Body of pancreas (tissue), 4 donors: ENCODE data around the gene EPHB1. TPM values are rescaled to one million over a fixed set of nuclear protein-coding genes. Genes with fewer than 3 reads are reported as not detected.

Experiments used
- ATAC-seq: fragments of 150-250 bp; one replicate; pipeline ENCODE4 v1.9.1; 2016
- DNase-seq, 4 donors: peaks; one replicate each; pipeline ENCODE4 v3.0.0-alpha.2; 2019
- H3K27ac ChIP-seq, 4 donors: fragments of 200-600 bp; sonication (generic); 1 replicate in 3 of 4; 2 replicates in 1 of 4; pipeline versions ENCODE4 v1.5.1 to v1.6.1; 2016 to 2019; ENCODE audit warnings: mild to moderate bottlenecking in 1 of 4, mixed read lengths in 1 of 4, moderate library complexity in 1 of 4
- H3K27me3 ChIP-seq, 2 donors: fragments of 200-600 bp; sonication (generic); one replicate each; pipeline ENCODE4 v1.6.0; 2016; ENCODE audit warnings: mild to moderate bottlenecking in 1 of 2
- H3K36me3 ChIP-seq, 2 donors: fragments of 200-600 bp; sonication (generic); replicated peaks in 1 of 2; 2 replicates each; pipeline ENCODE4 v1.5.1; 2016; ENCODE audit warnings: low read depth in 2 of 2; ENCODE audit not compliant: insufficient read depth in 1 of 2
- H3K4me1 ChIP-seq: fragments of 200-600 bp; sonication (generic); one replicate; pipeline ENCODE4 v1.6.0; 2016
- H3K4me3 ChIP-seq, 2 donors: fragments of 200-600 bp; sonication (generic); 1 replicate in 1 of 2; 2 replicates in 1 of 2; pipeline ENCODE4 v1.5.1; 2016 to 2019
- H3K9me3 ChIP-seq, 3 donors: fragments of 200-600 bp; sonication (generic); 1 replicate in 2 of 3; 2 replicates in 1 of 3; pipeline ENCODE4 v1.5.1; 2016
- POLR2A ChIP-seq, 3 donors: fragments of 450-650 bp; IDR thresholded peaks; one replicate each; pipeline ENCODE4 v1.6.1; 2016; ENCODE audit warnings: antibody characterized with exemption in 3 of 3, mild to moderate bottlenecking in 2 of 3
- WGBS, 2 donors: methylation state at CpG; one replicate each; pipeline ENCODE4 v1.1.5; 2017; 5-methylcytosine and 5-hydroxymethylcytosine counted together
- intact Hi-C: fragments of 100-400 bp; cut with DNase I; formaldehyde crosslinking; loops from one replicate; pipeline ENCODE4 v1.15.1; 2023
- total RNA-seq, 2 donors: library from RNA; depleted of rRNA; stranded (reverse); fragments of >200 nt; gene quantifications; one replicate each; pipeline ENCODE4 v1.1.0, GENCODE V29; 2016
- TF ChIP-seq, protein P1 (sequence below), 7 experiments: fragments of 450-650 bp in 4 of 7; fragments of 200-600 bp in 3 of 7; sonication (generic) in 3 of 7; IDR thresholded peaks; one replicate each; pipeline ENCODE4 v1.5.1; 2016 to 2019; ENCODE audit warnings: antibody characterized with exemption in 7 of 7

Gene EPHB1
- total RNA-seq, 2 donors from 2014 or later: 1.3 TPM; not detected in 1

DNA sequence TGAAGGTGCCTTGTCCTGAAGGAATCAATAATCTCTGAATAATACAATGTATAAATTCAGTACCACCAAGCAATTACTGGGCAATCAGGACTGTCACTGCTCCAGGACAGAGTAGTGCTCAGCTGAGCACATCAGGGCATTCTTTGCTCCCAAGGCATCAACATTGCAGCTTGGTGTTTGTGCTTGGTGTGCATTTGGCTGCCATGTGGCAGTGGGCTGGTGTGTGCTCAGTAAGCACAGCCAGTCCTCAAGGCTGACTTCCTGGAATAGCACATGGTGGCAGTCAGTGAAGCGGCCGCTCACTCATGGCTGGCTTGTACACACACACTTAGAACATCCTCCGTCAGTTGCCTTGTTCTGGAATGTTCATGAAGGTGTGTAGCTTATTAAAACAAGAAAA is 217.0 kb downstream of the EPHB1 start:
- WGBS, 2 donors: 98 to 100% methylated on average over 1 to 3 of the region's 3 CpGs
- no peak overlapping the region for H3K27ac ChIP-seq
- intact Hi-C loops: no loop called here

DNA sequence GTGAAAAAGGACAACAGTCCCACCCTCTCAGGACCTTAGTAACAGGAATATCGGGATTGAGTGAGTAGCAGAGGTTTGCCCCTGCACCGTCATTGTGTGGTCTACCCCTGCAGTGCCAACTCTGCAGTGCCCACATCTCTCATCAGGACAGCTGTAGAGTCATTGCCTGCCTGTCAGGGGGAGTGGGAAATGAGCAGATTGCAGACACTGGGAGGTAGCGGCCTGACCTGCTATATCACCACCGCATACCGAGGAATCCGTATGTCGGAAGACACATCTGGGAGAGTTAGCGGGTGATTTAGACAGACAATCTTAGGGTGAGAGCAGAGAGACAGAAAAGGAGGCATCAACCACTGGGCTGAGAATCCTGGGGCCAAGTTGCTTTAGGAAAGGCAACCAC is 218.1 kb downstream of the EPHB1 start:
- H3K4me3 ChIP-seq: no peak overlapping the region
- intact Hi-C loops: no loop called here
- H3K27me3 ChIP-seq: no peaks in the 10 kb centered on the region
- TF ChIP-seq, protein P1, sequence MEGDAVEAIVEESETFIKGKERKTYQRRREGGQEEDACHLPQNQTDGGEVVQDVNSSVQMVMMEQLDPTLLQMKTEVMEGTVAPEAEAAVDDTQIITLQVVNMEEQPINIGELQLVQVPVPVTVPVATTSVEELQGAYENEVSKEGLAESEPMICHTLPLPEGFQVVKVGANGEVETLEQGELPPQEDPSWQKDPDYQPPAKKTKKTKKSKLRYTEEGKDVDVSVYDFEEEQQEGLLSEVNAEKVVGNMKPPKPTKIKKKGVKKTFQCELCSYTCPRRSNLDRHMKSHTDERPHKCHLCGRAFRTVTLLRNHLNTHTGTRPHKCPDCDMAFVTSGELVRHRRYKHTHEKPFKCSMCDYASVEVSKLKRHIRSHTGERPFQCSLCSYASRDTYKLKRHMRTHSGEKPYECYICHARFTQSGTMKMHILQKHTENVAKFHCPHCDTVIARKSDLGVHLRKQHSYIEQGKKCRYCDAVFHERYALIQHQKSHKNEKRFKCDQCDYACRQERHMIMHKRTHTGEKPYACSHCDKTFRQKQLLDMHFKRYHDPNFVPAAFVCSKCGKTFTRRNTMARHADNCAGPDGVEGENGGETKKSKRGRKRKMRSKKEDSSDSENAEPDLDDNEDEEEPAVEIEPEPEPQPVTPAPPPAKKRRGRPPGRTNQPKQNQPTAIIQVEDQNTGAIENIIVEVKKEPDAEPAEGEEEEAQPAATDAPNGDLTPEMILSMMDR (IDR thresholded peaks at IDR 0.05): no peak
- no peak for TF ChIP-seq POLR2A (IDR thresholded peaks at IDR 0.05)
- no peaks in the 10 kb centered on the region for H3K4me1 ChIP-seq
- H3K9me3 ChIP-seq: no peaks in the 10 kb centered on the region
- DNase-seq (no peak), ATAC-seq (no peak)
- H3K36me3 ChIP-seq: no peaks in the 10 kb centered on the region
- H3K27ac ChIP-seq: no peak overlapping the region
- WGBS, 2 donors: 83 to 86% methylated on average over 8 of the region's 8 CpGs

More for the DNA sequence above, 217.0 kb downstream of the EPHB1 start:
- TF ChIP-seq, protein P1 (IDR thresholded peaks at IDR 0.05): no peak
- no peak for TF ChIP-seq POLR2A (IDR thresholded peaks at IDR 0.05)
- H3K27me3 ChIP-seq: no peaks in the 10 kb centered on the region
- H3K36me3 ChIP-seq: no peaks in the 10 kb centered on the region
- H3K4me1 ChIP-seq: no peaks in the 10 kb centered on the region
- no peak for ATAC-seq
- H3K4me3 ChIP-seq: no peak overlapping the region
- H3K9me3 ChIP-seq: no peaks in the 10 kb centered on the region
- no peak for DNase-seq

DNA sequence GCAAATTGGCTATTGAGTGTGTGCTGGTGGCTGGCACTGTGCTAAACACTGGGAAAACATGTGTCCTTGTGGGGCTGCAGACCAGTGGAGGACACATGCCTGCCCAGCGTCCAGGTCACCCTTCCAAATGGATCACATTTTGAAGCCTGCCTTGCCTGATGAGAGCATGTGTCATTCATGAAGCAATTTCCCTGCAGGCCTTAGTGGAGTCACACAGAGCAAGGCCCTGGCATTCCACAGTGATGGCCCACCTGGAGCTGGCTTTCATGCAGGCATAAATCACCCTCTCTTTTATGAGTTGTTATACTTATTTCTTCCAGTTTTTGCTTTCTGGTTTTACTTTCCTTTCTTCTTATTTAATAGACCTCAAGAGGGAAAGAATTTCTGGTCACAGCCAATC is 219.5 kb downstream of the EPHB1 start:
- intact Hi-C loops: no loop called here
- no peaks in the 10 kb centered on the region for H3K9me3 ChIP-seq
- ATAC-seq: no peak
- H3K27ac ChIP-seq: no peak overlapping the region
- DNase-seq: no peak
- H3K4me1 ChIP-seq: no peaks in the 10 kb centered on the region
- TF ChIP-seq POLR2A (IDR thresholded peaks at IDR 0.05): no peak
- TF ChIP-seq, protein P1 (IDR thresholded peaks at IDR 0.05): no peak
- H3K4me3 ChIP-seq: no peak overlapping the region
- 0% methylated on average over 1 of the region's 1 CpG; no CpG with 5 or more reads in 1 of the 2 donors for WGBS, 2 donors
- no peaks in the 10 kb centered on the region for H3K36me3 ChIP-seq
- no peaks in the 10 kb centered on the region for H3K27me3 ChIP-seq

DNA sequence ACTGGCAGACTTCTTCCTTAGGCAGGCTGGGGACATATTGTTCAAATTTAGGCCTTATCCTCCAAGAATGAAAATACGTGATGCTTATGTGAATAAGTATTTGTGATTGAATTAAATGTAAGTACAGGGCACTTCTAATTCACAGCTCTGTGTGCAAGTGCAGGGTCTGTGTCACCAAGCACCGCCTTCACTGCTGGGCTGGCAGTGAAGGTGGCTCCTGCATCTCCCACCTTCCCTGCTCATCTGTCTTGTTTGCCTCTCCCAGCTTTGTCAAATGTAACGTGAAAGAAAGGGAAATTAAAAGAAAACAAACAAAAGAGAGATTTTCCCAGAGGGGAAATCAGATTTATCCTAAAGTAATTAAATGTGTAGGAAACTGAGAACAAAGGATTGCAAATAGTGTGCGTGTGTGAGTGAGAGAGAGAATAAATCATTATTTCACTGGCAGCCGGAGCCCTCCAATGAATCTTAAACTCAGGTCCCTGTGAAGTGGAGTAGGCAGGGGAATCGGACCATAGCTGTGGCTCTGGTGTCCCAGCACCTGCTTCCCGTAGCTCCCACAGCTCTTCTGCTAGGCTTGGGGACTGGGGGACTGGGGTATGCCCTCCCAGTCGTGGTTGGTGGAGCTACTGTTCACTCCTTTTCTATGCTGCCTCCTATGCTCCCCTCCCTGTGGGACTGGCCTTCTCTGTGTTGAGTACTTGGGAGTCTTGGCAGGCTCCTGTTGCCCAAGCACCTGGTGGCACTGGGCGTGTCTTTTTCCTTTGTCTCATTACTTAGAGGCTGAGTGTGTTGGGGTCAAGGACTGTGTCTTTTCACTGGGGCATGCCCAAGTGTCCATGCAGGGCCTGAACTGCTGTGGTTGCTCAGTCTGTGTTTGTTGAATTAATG is 222.2 kb downstream of the EPHB1 start:
- Histone ChIP-seq H3K9me3 (no peaks in the 10 kb centered on the region), H3K27me3 (no peaks in the 10 kb centered on the region), H3K4me1 (no peaks in the 10 kb centered on the region), H3K4me3 (no peak overlapping the region), H3K36me3 (no peaks in the 10 kb centered on the region), H3K27ac (no peak overlapping the region)
- 61 to 67% methylated on average over 9 of the region's 9 CpGs for WGBS, 2 donors
- no peak for ATAC-seq
- TF ChIP-seq, protein P1 (IDR thresholded peaks at IDR 0.05): no peak
- no peak for TF ChIP-seq POLR2A (IDR thresholded peaks at IDR 0.05)
- DNase-seq: no peak
- intact Hi-C loops: no loop called here
